AG04450 (cell line): ENCODE data around the gene TMEM45A. TPM values are rescaled to one million over a fixed set of nuclear protein-coding genes. Genes with fewer than 3 reads are reported as not detected.

ENCODE experiments used
- CTCF ChIA-PET: fragments of 300-600, 350-600 bp; formaldehyde crosslinking; extraction: SDS; loops from one replicate; lab custom pipeline; 2022; ENCODE audit warnings: antibody characterized with exemption, inconsistent platforms; lab: Charles Lee
- POLR2A ChIA-PET: fragments of 350-600 bp; formaldehyde crosslinking; extraction: SDS; loops from one replicate; lab custom pipeline; 2021; ENCODE audit warnings: antibody characterized with exemption, inconsistent platforms; lab: Yijun Ruan, JAX
- DNase-seq: peaks from one replicate; pipeline ENCODE4 v3.0.0-alpha.2; 2011; ENCODE audit warnings: low read depth, low spot score
- H3K27ac ChIP-seq: one replicate; pipeline ENCODE4 v1.5.1; 2012; ENCODE audit warnings: low read depth, low read length, control low read depth
- H3K27me3 ChIP-seq: one replicate; pipeline ENCODE4 v1.6.0; 2012; ENCODE audit warnings: low read length; ENCODE audit not compliant: control insufficient read depth, insufficient read depth
- H3K4me3 ChIP-seq: 2 replicates; pipeline ENCODE4 v1.5.1; 2011; ENCODE audit warnings: mild to moderate bottlenecking, low read depth, low read length, control low read depth
- H3K9me3 ChIP-seq: 2 replicates; pipeline ENCODE4 v1.5.1; 2012; ENCODE audit warnings: low read length; ENCODE audit not compliant: control insufficient read depth, insufficient read depth
- polyA plus RNA-seq: library from polyadenylated mRNA; depleted of rRNA; stranded (reverse); fragments of >200 nt; gene quantifications from 2 replicates; pipeline ENCODE4 v1.2.3, GENCODE V29; 2011
- TF ChIP-seq, protein P1 (sequence below): IDR thresholded peaks from 2 replicates; pipeline ENCODE4 v1.5.1; 2011; ENCODE audit warnings: low read depth, low read length, control low read depth, inconsistent platforms

TMEM45A gene
- polyA plus RNA-seq, 1 experiment = 42.8 TPM

- Histone ChIP-seq H3K9me3 (no peaks in the 10 kb centered on the region; the same call in 1 of the 2 replicates), H3K27me3 (peaks cover 2% of the 10 kb centered on the region), H3K4me3 (no peak overlapping the region), H3K27ac (no peak overlapping the region)
- POLR2A ChIA-PET = interaction anchor here (0.6 to 0.7 kb wide), 6 partner anchors 29 to 829 kb away, joined by 3 to 6 read pairs (median 4); partner anchors contain the start of genes LNP1 and TMEM45A
- TF ChIP-seq, protein P1, sequence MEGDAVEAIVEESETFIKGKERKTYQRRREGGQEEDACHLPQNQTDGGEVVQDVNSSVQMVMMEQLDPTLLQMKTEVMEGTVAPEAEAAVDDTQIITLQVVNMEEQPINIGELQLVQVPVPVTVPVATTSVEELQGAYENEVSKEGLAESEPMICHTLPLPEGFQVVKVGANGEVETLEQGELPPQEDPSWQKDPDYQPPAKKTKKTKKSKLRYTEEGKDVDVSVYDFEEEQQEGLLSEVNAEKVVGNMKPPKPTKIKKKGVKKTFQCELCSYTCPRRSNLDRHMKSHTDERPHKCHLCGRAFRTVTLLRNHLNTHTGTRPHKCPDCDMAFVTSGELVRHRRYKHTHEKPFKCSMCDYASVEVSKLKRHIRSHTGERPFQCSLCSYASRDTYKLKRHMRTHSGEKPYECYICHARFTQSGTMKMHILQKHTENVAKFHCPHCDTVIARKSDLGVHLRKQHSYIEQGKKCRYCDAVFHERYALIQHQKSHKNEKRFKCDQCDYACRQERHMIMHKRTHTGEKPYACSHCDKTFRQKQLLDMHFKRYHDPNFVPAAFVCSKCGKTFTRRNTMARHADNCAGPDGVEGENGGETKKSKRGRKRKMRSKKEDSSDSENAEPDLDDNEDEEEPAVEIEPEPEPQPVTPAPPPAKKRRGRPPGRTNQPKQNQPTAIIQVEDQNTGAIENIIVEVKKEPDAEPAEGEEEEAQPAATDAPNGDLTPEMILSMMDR = peak; percentile 77
- CTCF ChIA-PET = interaction anchor here (0.5 to 7.6 kb wide), 92 partner anchors 9 to 1855 kb away, joined by 3 to 398 read pairs (median 4); partner anchors contain the start of genes ADGRG7, LNP1, TFG and TMEM45A
- peak; percentile 38 for DNase-seq
Measured at GRCh38 chr3:100463002-100463401, 29.4 kb upstream of the TMEM45A start.

GRCh38 chr3:100463646-100464155 lies 28.7 kb upstream of the TMEM45A start:
- DNase-seq = no peak
- POLR2A ChIA-PET = interaction anchor here (0.7 kb wide), 1 partner anchor 62 kb away, joined by 4 read pairs; the partner anchor contains the start of gene LNP1
- Histone ChIP-seq H3K27me3 (peaks cover 2% of the 10 kb centered on the region), H3K4me3 (no peak overlapping the region), H3K27ac (no peak overlapping the region), H3K9me3 (no peaks in the 10 kb centered on the region; the same call in 1 of the 2 replicates)
- TF ChIP-seq, protein P1 = no peak
- CTCF ChIA-PET = interaction anchor here (0.6 to 7.6 kb wide), 57 partner anchors 13 to 1854 kb away, joined by 3 to 398 read pairs (median 5); partner anchors contain the start of genes TFG and TMEM45A

DNA sequence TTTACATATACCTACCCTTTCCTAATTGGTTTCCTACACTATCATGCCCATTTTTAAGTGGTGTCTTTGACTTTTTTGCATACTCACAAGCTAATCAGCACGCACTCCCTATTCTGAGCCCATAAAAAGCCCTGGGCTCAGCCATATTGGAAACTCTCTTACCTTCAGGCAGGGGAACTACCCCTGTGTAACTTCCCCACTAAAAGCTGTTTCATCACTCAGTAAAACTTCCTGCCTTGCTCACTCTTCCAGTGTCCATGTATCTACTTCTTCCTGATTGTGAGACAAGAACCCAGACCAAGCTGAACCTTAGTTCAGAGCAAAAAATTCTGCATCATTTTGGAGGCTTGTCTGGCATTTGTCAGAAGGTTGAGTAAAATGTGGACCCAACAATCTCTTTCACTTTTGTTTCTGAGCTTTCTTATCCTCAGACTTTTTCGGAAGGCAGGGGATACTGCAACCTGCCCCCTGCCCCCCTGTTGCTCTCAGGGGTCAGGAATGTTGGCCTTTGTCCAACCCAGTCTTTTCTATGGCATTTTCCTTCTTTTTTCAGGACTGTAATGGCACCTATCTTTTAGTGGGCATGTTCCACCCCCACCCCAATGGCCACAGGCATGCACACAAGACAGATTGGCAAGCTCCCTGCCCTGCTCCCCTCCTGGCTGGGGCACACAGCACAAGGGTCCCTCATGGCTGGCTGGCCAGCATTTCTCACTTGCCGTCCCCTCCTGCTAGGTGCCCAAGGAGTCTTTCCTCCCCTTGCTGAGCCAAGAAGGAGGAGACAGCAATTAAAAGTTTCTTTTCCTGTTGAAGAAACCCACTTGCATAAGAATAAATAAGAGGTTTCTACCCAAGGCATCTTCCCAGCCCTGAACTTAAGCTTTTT lies 26.3 kb upstream of the TMEM45A start:
- H3K27me3 ChIP-seq = peaks cover 2% of the 10 kb centered on the region

GRCh38 chr3:100467133-100467532 lies 25.3 kb upstream of the TMEM45A start:
- no peak overlapping the region for H3K4me3 ChIP-seq
- no peak overlapping the region for H3K27ac ChIP-seq
- ChIA-PET POLR2A (no interaction called here), CTCF (interaction anchor here (7.6 kb wide), 1 partner anchor 124 kb away, joined by 398 read pairs; no protein-coding TSS in a partner anchor)
- peaks cover 2% of the 10 kb centered on the region for H3K27me3 ChIP-seq
- TF ChIP-seq, protein P1 = no peak
- H3K9me3 ChIP-seq = peaks cover 3% of the 10 kb centered on the region; the same call in 1 of the 2 replicates
- no peak for DNase-seq

More for the DNA sequence above, 26.3 kb upstream of the TMEM45A start:
- POLR2A ChIA-PET = no interaction called here
- no peak overlapping the region for H3K27ac ChIP-seq
- H3K4me3 ChIP-seq = no peak overlapping the region
- TF ChIP-seq, protein P1 = no peak
- H3K9me3 ChIP-seq = peaks cover 3% of the 10 kb centered on the region; the same call in 1 of the 2 replicates
- CTCF ChIA-PET = interaction anchor here (1.2 to 7.6 kb wide), 2 partner anchors 82 to 125 kb away, joined by 3 to 398 read pairs; no protein-coding TSS in a partner anchor
- DNase-seq = no peak
